Gastroesophageal sphincter (tissue), 4 donors: ENCODE measurements around the gene THSD4. TPM values are rescaled to one million over a fixed set of nuclear protein-coding genes. Genes with fewer than 3 reads are reported as not detected.
A peak's percentile ranks its signal among the peaks of the same experiment; 100 is the strongest.

Experiments used
- ATAC-seq: fragments of 150-250 bp; one replicate; pipeline ENCODE4 v1.9.1; 2016; ENCODE audit warnings: mild to moderate bottlenecking, moderate library complexity
- H3K27ac ChIP-seq, 4 donors: fragments of 200-600 bp; sonication (generic) in 3 of 4; 1 replicate in 3 of 4; 2 replicates in 1 of 4; pipeline ENCODE4 v1.5.1; 2016 to 2019
- H3K27me3 ChIP-seq: fragments of 200-600 bp; sonication (generic); one replicate; pipeline ENCODE4 v1.5.1; 2019
- H3K36me3 ChIP-seq, 2 donors: fragments of 200-600 bp; sonication (generic); one replicate each; pipeline ENCODE4 v1.5.1; 2019; ENCODE audit warnings: control low read depth in 1 of 2
- H3K4me1 ChIP-seq, 3 donors: fragments of 200-600 bp; sonication (generic); 1 replicate in 2 of 3; 2 replicates in 1 of 3; pipeline ENCODE4 v1.5.1; 2016 to 2019; ENCODE audit warnings: control low read depth in 2 of 3
- H3K4me3 ChIP-seq, 2 donors: fragments of 200-600 bp; sonication (generic); one replicate each; pipeline ENCODE4 v1.5.1; 2019; ENCODE audit warnings: mild to moderate bottlenecking in 1 of 2, moderate library complexity in 1 of 2
- H3K9me3 ChIP-seq, 3 donors: fragments of 200-600 bp; sonication (generic); one replicate each; pipeline ENCODE4 v1.5.1; 2017 to 2019; ENCODE audit warnings: control low read depth in 2 of 3
- EP300 ChIP-seq: sonication (generic); formaldehyde crosslinking; IDR thresholded peaks from one replicate; pipeline ENCODE4 v1.6.1; 2017; ENCODE audit warnings: antibody characterized with exemption, mild to moderate bottlenecking
- POLR2A ChIP-seq, 2 donors: fragments of 450-650 bp; IDR thresholded peaks; one replicate each; pipeline ENCODE4 v1.6.1; 2017; ENCODE audit warnings: antibody characterized with exemption in 2 of 2, mild to moderate bottlenecking in 2 of 2, moderate library complexity in 1 of 2
- POLR2AphosphoS5 ChIP-seq: sonication (generic); formaldehyde crosslinking; IDR thresholded peaks from one replicate; pipeline ENCODE4 v1.6.1; 2017; ENCODE audit warnings: antibody characterized with exemption
- WGBS, 2 donors: methylation state at CpG; one replicate each; pipeline ENCODE4 v1.1.5; 2018; ENCODE audit warnings: low coverage in 1 of 2; 5-methylcytosine and 5-hydroxymethylcytosine counted together
- total RNA-seq, 4 donors: library from RNA; depleted of rRNA; stranded (reverse); fragments of >200 nt; gene quantifications; one replicate each; pipeline ENCODE4 v1.1.0, GENCODE V29; 2016
- TF ChIP-seq, protein P1 (sequence below), 4 experiments: fragments of 200-600 bp in 2 of 4; fragments of 450-650 bp in 2 of 4; sonication (generic) in 1 of 4; IDR thresholded peaks; one replicate each; pipeline ENCODE4 v1.5.1; 2017 to 2019; ENCODE audit warnings: antibody characterized with exemption in 4 of 4, mild to moderate bottlenecking in 2 of 4, moderate library complexity in 2 of 4

Gene THSD4
- total RNA-seq, 4 donors from 2014 or later: 4.6 to 28.5 (median 17.6) TPM

DNA sequence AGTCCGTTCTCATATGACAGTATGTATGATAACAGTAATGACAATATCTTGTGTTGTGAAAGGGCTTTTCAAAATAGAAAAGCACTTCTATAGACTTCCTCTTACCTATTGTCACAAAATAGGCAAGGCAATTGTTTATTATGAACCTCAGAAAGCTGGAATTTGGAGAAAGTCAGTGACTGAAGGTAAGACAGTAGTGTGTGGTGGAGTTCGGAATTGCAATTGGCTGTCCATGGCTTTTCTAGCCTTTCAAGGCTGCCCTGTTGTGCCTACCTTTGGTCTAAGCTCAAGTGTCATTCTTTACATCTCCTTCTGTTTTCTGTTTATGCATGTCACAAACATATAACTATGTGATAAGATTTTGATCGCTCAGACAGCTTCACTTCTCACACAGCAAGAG, 475.8 kb downstream of the THSD4 start:
- no peaks in the 10 kb centered on the region for H3K27me3 ChIP-seq
- no peak overlapping the region for H3K27ac ChIP-seq
- H3K4me1 ChIP-seq: peaks cover 0 to 31% (median 3%) of the 10 kb centered on the region in 3 donors
- no peak for ATAC-seq
- no peak for TF ChIP-seq POLR2A (IDR thresholded peaks at IDR 0.05)
- no peak for TF ChIP-seq POLR2AphosphoS5
- TF ChIP-seq, protein P1, sequence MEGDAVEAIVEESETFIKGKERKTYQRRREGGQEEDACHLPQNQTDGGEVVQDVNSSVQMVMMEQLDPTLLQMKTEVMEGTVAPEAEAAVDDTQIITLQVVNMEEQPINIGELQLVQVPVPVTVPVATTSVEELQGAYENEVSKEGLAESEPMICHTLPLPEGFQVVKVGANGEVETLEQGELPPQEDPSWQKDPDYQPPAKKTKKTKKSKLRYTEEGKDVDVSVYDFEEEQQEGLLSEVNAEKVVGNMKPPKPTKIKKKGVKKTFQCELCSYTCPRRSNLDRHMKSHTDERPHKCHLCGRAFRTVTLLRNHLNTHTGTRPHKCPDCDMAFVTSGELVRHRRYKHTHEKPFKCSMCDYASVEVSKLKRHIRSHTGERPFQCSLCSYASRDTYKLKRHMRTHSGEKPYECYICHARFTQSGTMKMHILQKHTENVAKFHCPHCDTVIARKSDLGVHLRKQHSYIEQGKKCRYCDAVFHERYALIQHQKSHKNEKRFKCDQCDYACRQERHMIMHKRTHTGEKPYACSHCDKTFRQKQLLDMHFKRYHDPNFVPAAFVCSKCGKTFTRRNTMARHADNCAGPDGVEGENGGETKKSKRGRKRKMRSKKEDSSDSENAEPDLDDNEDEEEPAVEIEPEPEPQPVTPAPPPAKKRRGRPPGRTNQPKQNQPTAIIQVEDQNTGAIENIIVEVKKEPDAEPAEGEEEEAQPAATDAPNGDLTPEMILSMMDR (IDR thresholded peaks at IDR 0.05): no peak
- TF ChIP-seq EP300: no peak
- H3K9me3 ChIP-seq: peaks cover 0 to 8% (median 0%) of the 10 kb centered on the region in 3 donors
- H3K4me3 ChIP-seq: no peak overlapping the region
- WGBS, 2 donors: 91 to 92% methylated on average over 2 to 3 of the region's 3 CpGs
- no peaks in the 10 kb centered on the region for H3K36me3 ChIP-seq

DNA sequence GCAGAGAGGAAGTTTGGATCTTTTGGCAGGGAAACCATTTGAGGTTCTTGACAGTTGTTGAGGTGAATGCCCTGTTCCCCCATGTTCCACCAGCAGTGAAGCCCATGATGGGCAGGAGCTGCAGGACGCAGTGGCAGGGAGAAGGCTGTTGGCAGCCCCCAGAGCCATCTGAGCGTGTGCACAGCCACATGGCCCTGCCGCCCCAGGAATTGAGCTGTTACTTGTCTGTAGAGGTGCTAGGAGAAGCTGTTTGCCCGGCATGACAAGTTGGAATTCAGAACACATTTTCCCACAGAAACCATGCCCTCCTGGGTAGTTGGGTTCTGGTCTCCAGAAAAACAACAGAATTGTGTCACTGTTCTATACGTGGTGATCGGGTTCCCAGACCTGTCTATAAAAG, 476.9 kb downstream of the THSD4 start:
- no peak for TF ChIP-seq EP300
- no peak for TF ChIP-seq POLR2AphosphoS5
- no peak for TF ChIP-seq POLR2A (IDR thresholded peaks at IDR 0.05)
- TF ChIP-seq, protein P1 (IDR thresholded peaks at IDR 0.05): no peak
- no peak for ATAC-seq
- 80% methylated on average over 1 of the region's 6 CpGs; no CpG with 5 or more reads in 1 of the 2 donors for WGBS, 2 donors
- Histone ChIP-seq H3K4me3 (no peak overlapping the region), H3K9me3 (no peaks in the 10 kb centered on the region), H3K4me1 (peaks cover 3 to 42% (median 12%) of the 10 kb centered on the region in 3 donors), H3K27me3 (no peaks in the 10 kb centered on the region), H3K27ac (peak overlapping the region; percentile 22 to 67 (median 35)), H3K36me3 (no peaks in the 10 kb centered on the region)

DNA sequence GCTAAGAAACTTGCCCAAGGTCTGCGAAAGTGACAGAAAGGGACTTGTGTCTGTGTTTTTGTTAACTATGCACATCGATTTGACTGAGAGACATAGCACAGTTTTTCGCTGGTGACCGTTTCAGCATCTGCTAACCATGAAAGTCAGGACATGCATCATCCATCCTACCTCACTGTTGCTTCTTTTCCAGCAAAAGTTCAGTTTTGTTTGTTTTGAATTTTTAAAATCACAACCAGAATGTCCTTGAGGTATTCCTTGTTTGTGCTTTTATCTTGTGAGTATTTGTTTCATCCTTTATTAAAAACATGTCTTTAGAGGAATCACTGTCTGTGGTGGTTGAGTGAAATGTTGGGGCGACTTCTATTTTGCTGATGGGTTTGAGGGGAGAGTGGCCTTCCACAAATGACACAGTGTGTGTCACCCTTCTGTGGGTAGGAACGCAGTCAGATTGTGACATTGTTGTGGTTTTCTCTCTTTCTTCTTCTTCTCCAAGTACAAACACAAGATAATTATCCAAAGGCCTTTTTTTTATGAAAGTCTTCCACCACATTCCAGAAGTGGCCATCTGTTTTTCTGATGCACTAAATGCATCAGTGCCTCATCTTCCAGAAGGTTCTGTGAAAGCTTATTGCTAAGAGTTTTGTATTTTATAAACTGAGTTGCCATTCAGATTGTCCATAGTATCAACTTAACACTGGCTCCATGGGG, 480.7 kb downstream of the THSD4 start:
- TF ChIP-seq, protein P1 (IDR thresholded peaks at IDR 0.05): no peak
- TF ChIP-seq POLR2A (IDR thresholded peaks at IDR 0.05) (no peak), EP300 (no peak), POLR2AphosphoS5 (no peak)
- no peaks in the 10 kb centered on the region for H3K27me3 ChIP-seq
- H3K4me1 ChIP-seq: peaks cover 7 to 77% (median 29%) of the 10 kb centered on the region in 3 donors
- H3K9me3 ChIP-seq: no peaks in the 10 kb centered on the region
- H3K4me3 ChIP-seq: no peak overlapping the region
- ATAC-seq: no peak
- no peaks in the 10 kb centered on the region for H3K36me3 ChIP-seq
- 72 to 96% methylated on average over 5 to 6 of the region's 6 CpGs for WGBS, 2 donors
- peak overlapping the region; percentile 66 to 76 (median 72) for H3K27ac ChIP-seq

DNA sequence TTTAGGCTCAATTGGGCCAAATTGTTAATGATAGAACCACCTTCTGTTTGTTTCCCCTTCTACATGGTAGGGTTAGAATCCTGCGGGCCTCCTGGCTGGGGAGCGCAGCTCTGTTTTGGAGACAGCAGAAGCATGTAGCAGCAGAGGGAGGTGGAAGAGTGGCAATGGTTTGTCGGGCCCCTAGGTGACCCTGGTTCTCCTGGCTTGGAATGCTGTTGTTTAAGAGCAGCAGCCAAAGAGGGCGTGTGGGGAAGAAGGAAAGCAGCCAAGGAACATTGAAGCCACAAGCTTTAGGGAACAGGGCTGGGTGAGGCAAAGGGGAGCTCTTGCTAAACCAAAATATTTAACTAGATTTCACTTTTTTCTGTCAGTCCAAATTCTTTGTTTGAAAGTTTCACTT, 481.4 kb downstream of the THSD4 start:
- ATAC-seq: peak; percentile 85
- Histone ChIP-seq H3K9me3 (no peaks in the 10 kb centered on the region), H3K4me3 (no peak overlapping the region), H3K27ac (peak overlapping the region; percentile 66 to 76 (median 72)), H3K27me3 (no peaks in the 10 kb centered on the region), H3K36me3 (no peaks in the 10 kb centered on the region), H3K4me1 (peaks cover 7 to 77% (median 29%) of the 10 kb centered on the region in 3 donors)
- TF ChIP-seq EP300 (no peak), POLR2A (IDR thresholded peaks at IDR 0.05) (no peak), POLR2AphosphoS5 (peak; percentile 72)
- TF ChIP-seq, protein P1 (IDR thresholded peaks at IDR 0.05): peak in 3 of 4 experiments; percentile 5 to 26 (median 20)
- 0 to 27% methylated on average over 2 to 4 of the region's 4 CpGs for WGBS, 2 donors

DNA sequence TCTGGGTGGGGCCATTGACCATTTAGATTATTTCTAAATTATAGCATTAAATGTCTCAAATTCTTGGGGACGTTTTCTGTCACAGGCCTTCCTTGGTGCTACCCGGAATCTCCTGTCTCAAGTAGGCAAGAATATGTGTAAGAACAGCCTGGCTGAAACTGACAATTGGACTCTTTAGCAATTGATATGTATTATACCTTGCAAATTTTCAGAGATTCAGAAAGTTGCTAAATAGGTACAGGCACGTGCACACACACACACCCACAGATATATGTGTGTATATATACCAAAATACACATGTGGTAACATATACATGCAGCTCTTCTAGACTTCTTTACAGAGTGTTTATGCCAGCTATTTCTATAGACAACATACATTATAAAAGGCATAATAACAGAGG, 481.9 kb downstream of the THSD4 start:
- Histone ChIP-seq H3K9me3 (no peaks in the 10 kb centered on the region), H3K27me3 (no peaks in the 10 kb centered on the region), H3K4me3 (no peak overlapping the region), H3K4me1 (peaks cover 7 to 77% (median 29%) of the 10 kb centered on the region in 3 donors), H3K27ac (peak overlapping the region; percentile 66 to 76 (median 72)), H3K36me3 (no peaks in the 10 kb centered on the region)
- 38 to 67% methylated on average over 3 of the region's 3 CpGs for WGBS, 2 donors
- no peak for TF ChIP-seq EP300
- TF ChIP-seq POLR2AphosphoS5: no peak
- TF ChIP-seq, protein P1 (IDR thresholded peaks at IDR 0.05): no peak
- no peak for TF ChIP-seq POLR2A (IDR thresholded peaks at IDR 0.05)
- ATAC-seq: peak; percentile 18
